ENCODE measurements around the gene RBBP8. TPM values are rescaled to one million over a fixed set of nuclear protein-coding genes. Genes with fewer than 3 reads are reported as not detected.

The RBBP8 gene
- polyA plus RNA-seq, 1 donor from 2014 or later = 19.5 TPM

GRCh38 chr18:22924589-22924988 is 8.5 kb upstream of the RBBP8 start:
- no peaks in the 10 kb centered on the region for H3K27me3 ChIP-seq (ENCODE audit: insufficient read depth, low read depth, low read length)
- H4K20me1 ChIP-seq (ENCODE audit: insufficient read depth) = no peaks in the 10 kb centered on the region
- no peak overlapping the region for H3K4me3 ChIP-seq (ENCODE audit: low read length)
- H3K9ac ChIP-seq (ENCODE audit: low read length) = no peak overlapping the region
- H3K27ac ChIP-seq (ENCODE audit: low read length) = no peak overlapping the region
- H3K9me2 ChIP-seq (ENCODE audit: insufficient read depth, low read length) = no peaks in the 10 kb centered on the region
- H2AFZ ChIP-seq (ENCODE audit: low read depth, low read length) = no peak overlapping the region
- no peaks in the 10 kb centered on the region for H3F3A ChIP-seq (ENCODE audit: insufficient read depth, low read length, poor library complexity, severe bottlenecking)
- no peak for TF ChIP-seq EZH2 (IDR thresholded peaks at IDR 0.05; ENCODE audit: borderline replicate concordance, insufficient read depth, low read length, poor library complexity, severe bottlenecking)
- TF ChIP-seq POLR2AphosphoS5 (IDR thresholded peaks at IDR 0.05) = no peak
- TF ChIP-seq REST (IDR thresholded peaks at IDR 0.05; ENCODE audit: borderline replicate concordance) = no peak
- no peak for TF ChIP-seq SMC3 (conservative IDR thresholded peaks at IDR 0.05; ENCODE audit: poor library complexity)
- TF ChIP-seq MXI1 (conservative IDR thresholded peaks at IDR 0.05; ENCODE audit: poor library complexity, severe bottlenecking) = no peak
- TF ChIP-seq CTCF (IDR thresholded peaks at IDR 0.05; ENCODE audit: poor library complexity, severe bottlenecking) = no peak
- no peaks in the 10 kb centered on the region for H3K79me2 ChIP-seq (replicated peaks; ENCODE audit: insufficient read depth, low read length)
- no peaks in the 10 kb centered on the region for H3K36me3 ChIP-seq (ENCODE audit: insufficient read depth, low read length)
- H3K4me2 ChIP-seq (ENCODE audit: low read length) = no peak overlapping the region
- no peaks in the 10 kb centered on the region for H3K9me3 ChIP-seq (ENCODE audit: low read length)

GRCh38 chr18:22926454-22926853 is 6.7 kb upstream of the RBBP8 start:
- no peaks in the 10 kb centered on the region for H3K36me3 ChIP-seq (ENCODE audit: insufficient read depth, low read length)
- H4K20me1 ChIP-seq (ENCODE audit: insufficient read depth) = no peaks in the 10 kb centered on the region
- no peak overlapping the region for H3K9ac ChIP-seq (ENCODE audit: low read length)
- TF ChIP-seq RAD21 (conservative IDR thresholded peaks at IDR 0.05) (no peak), EZH2 (IDR thresholded peaks at IDR 0.05; ENCODE audit: borderline replicate concordance, insufficient read depth, low read length, poor library complexity, severe bottlenecking) (no peak), EP300 (conservative IDR thresholded peaks at IDR 0.05; ENCODE audit: poor library complexity, severe bottlenecking) (no peak), MXI1 (conservative IDR thresholded peaks at IDR 0.05; ENCODE audit: poor library complexity, severe bottlenecking) (no peak), REST (IDR thresholded peaks at IDR 0.05; ENCODE audit: borderline replicate concordance) (no peak), SMC3 (conservative IDR thresholded peaks at IDR 0.05; ENCODE audit: poor library complexity) (no peak), POLR2AphosphoS5 (IDR thresholded peaks at IDR 0.05) (no peak), TAF1 (IDR thresholded peaks at IDR 0.05; ENCODE audit: low read depth) (no peak)
- no peaks in the 10 kb centered on the region for H3F3A ChIP-seq (ENCODE audit: insufficient read depth, low read length, poor library complexity, severe bottlenecking)
- H3K9me2 ChIP-seq (ENCODE audit: insufficient read depth, low read length) = no peaks in the 10 kb centered on the region
- H3K4me3 ChIP-seq (ENCODE audit: low read length) = no peak overlapping the region
- H3K27ac ChIP-seq (ENCODE audit: low read length) = no peak overlapping the region
- H3K9me3 ChIP-seq (ENCODE audit: low read length) = no peaks in the 10 kb centered on the region
- no peaks in the 10 kb centered on the region for H3K79me2 ChIP-seq (replicated peaks; ENCODE audit: insufficient read depth, low read length)
- no peak overlapping the region for H3K4me2 ChIP-seq (ENCODE audit: low read length)
- H3K27me3 ChIP-seq (ENCODE audit: insufficient read depth, low read depth, low read length) = no peaks in the 10 kb centered on the region
- H2AFZ ChIP-seq (ENCODE audit: low read depth, low read length) = no peak overlapping the region
